GM21717 (cell line): ENCODE data around the gene AIP.

Experiments
- ATAC-seq: cut with Tn5 transposase; IDR thresholded peaks from one replicate; pipeline ENCODE4 v1.9.1; 2021; ENCODE audit warnings: mild to moderate bottlenecking, moderate library complexity; ENCODE audit not compliant: unreplicated experiment

Gene AIP

GRCh38 chr11:67492801-67493547 is 10.1 kb downstream of the AIP start:
- no peak for ATAC-seq

- no peak for ATAC-seq
These were observed 10.9 kb downstream of the AIP start for GRCh38 chr11:67493548-67494370.

- no peak for ATAC-seq
These were observed 11.8 kb downstream of the AIP start for GRCh38 chr11:67494371-67495233.

- no peak for ATAC-seq
These were observed 12.6 kb downstream of the AIP start for GRCh38 chr11:67495234-67496005.

GRCh38 chr11:67496113-67496512 is 13.3 kb downstream of the AIP start:
- no peak for ATAC-seq

GRCh38 chr11:67497656-67498291 is 14.9 kb downstream of the AIP start:
- ATAC-seq = no peak

- ATAC-seq = no peak
These were observed 15.7 kb downstream of the AIP start for GRCh38 chr11:67498544-67498972.

GRCh38 chr11:67499808-67500483 is 17.1 kb downstream of the AIP start:
- ATAC-seq = no peak

GRCh38 chr11:67500484-67500821 is 17.6 kb downstream of the AIP start:
- ATAC-seq = no peak

GRCh38 chr11:67500831-67501715 is 18.2 kb downstream of the AIP start:
- no peak for ATAC-seq

GRCh38 chr11:67501854-67502253 is 19.0 kb downstream of the AIP start:
- no peak for ATAC-seq

- no peak for ATAC-seq
These were observed 19.6 kb downstream of the AIP start for GRCh38 chr11:67502328-67502979.

- no peak for ATAC-seq
These were observed 20.5 kb downstream of the AIP start for GRCh38 chr11:67503119-67504004.

GRCh38 chr11:67504005-67504949 is 21.5 kb downstream of the AIP start:
- no peak for ATAC-seq

GRCh38 chr11:67504950-67505581 is 22.2 kb downstream of the AIP start, which contains the start of gene PITPNM1:
TSS of gene PITPNM1 (minus strand) at chr11:67505363. CDS start at chr11:67504180, 1,183 bp downstream.
- ATAC-seq = no peak
